Liver (tissue), 9 donors: ENCODE data around the gene DCBLD2. TPM values are rescaled to one million over a fixed set of nuclear protein-coding genes. Genes with fewer than 3 reads are reported as not detected.

Source experiments
- DNase-seq: peaks from one replicate; pipeline ENCODE4 v3.0.0-alpha.2; 2017; ENCODE audit warnings: low spot score
- H3K27ac ChIP-seq, 2 donors: one replicate each; pipeline ENCODE4 v1.7.0; 2013; ENCODE audit warnings: inconsistent platforms in 2 of 2, low read length in 2 of 2, control low read depth in 1 of 2, low read depth in 1 of 2, mild to moderate bottlenecking in 1 of 2
- H3K27me3 ChIP-seq, 4 donors: one replicate each; pipeline versions ENCODE4 v1.6.1 to v1.7.0; 2013; ENCODE audit warnings: low read length in 3 of 4, inconsistent platforms in 1 of 4, mild to moderate bottlenecking in 1 of 4, moderate library complexity in 1 of 4; ENCODE audit not compliant: control insufficient read depth in 4 of 4, insufficient read depth in 4 of 4
- H3K36me3 ChIP-seq, 4 donors: one replicate each; pipeline versions ENCODE4 v1.6.1 to v1.7.0; 2013; ENCODE audit warnings: low read length in 3 of 4, mild to moderate bottlenecking in 3 of 4, low read depth in 1 of 4, moderate library complexity in 1 of 4; ENCODE audit not compliant: control insufficient read depth in 4 of 4, insufficient read depth in 3 of 4
- H3K4me1 ChIP-seq, 4 donors: one replicate each; pipeline versions ENCODE4 v1.6.1 to v1.7.0; 2013; ENCODE audit warnings: low read length in 3 of 4, mild to moderate bottlenecking in 3 of 4, moderate library complexity in 1 of 4; ENCODE audit not compliant: control insufficient read depth in 4 of 4, insufficient read depth in 4 of 4
- H3K4me3 ChIP-seq, 3 donors: one replicate each; pipeline versions ENCODE4 v1.6.1 to v1.7.0; 2013; ENCODE audit warnings: low read length in 3 of 3, control low read depth in 1 of 3, low read depth in 1 of 3, mild to moderate bottlenecking in 1 of 3
- H3K9ac ChIP-seq, 2 donors: one replicate each; pipeline ENCODE4 v1.7.0; 2013; ENCODE audit warnings: low read length in 2 of 2, mild to moderate bottlenecking in 2 of 2, moderate library complexity in 2 of 2, control low read depth in 1 of 2, low read depth in 1 of 2
- H3K9me3 ChIP-seq, 4 donors: one replicate each; pipeline versions ENCODE4 v1.6.1 to v1.7.0; 2013; ENCODE audit warnings: low read length in 3 of 4; ENCODE audit not compliant: control insufficient read depth in 4 of 4
- EGR1 ChIP-seq, 2 donors: IDR thresholded peaks; 2 replicates each; pipeline ENCODE4 v1.6.1; 2016 to 2018; ENCODE audit warnings: antibody characterized with exemption in 2 of 2, low read depth in 2 of 2
- FOXA1 ChIP-seq: IDR thresholded peaks from 2 replicates; pipeline ENCODE4 v1.6.1; 2016; ENCODE audit warnings: antibody characterized with exemption
- GABPA ChIP-seq, 2 donors: IDR thresholded peaks in 1 of 2; conservative IDR thresholded peaks in 1 of 2; 2 replicates each; pipeline ENCODE4 v1.6.1; 2016; ENCODE audit warnings: antibody characterized with exemption in 2 of 2, mild to moderate bottlenecking in 1 of 2, moderate library complexity in 1 of 2
- HNF4A ChIP-seq, 2 donors: conservative IDR thresholded peaks; 2 replicates each; pipeline ENCODE4 v1.6.1; 2016; ENCODE audit warnings: antibody characterized with exemption in 2 of 2, mild to moderate bottlenecking in 2 of 2
- HNF4G ChIP-seq: IDR thresholded peaks from 2 replicates; pipeline ENCODE4 v1.6.1; 2016; ENCODE audit warnings: antibody characterized with exemption
- JUND ChIP-seq, 2 donors: IDR thresholded peaks; 2 replicates each; pipeline ENCODE4 v1.6.1; 2016; ENCODE audit warnings: antibody characterized with exemption in 2 of 2
- RAD21 ChIP-seq, 2 donors: IDR thresholded peaks; 2 replicates each; pipeline ENCODE4 v1.6.1; 2016; ENCODE audit warnings: antibody characterized with exemption in 2 of 2, mild to moderate bottlenecking in 2 of 2
- RXRA ChIP-seq, 2 donors: IDR thresholded peaks; 2 replicates each; pipeline ENCODE4 v1.6.1; 2017 to 2018; ENCODE audit warnings: antibody characterized with exemption in 2 of 2, mild to moderate bottlenecking in 1 of 2
- SP1 ChIP-seq: IDR thresholded peaks from 2 replicates; pipeline ENCODE4 v1.6.1; 2018; ENCODE audit warnings: antibody characterized with exemption, mild to moderate bottlenecking
- TAF1 ChIP-seq: conservative IDR thresholded peaks from 2 replicates; pipeline ENCODE4 v1.6.1; 2016; ENCODE audit warnings: antibody characterized with exemption, mild to moderate bottlenecking
- YY1 ChIP-seq: IDR thresholded peaks from 2 replicates; pipeline ENCODE4 v1.6.1; 2016; ENCODE audit warnings: antibody characterized with exemption, mild to moderate bottlenecking
- WGBS: extraction: QIAGEN DNeasy Blood & Tissue Kit; methylation state at CpG from one replicate; pipeline ENCODE4 v1.1.7; 2013; 5-methylcytosine and 5-hydroxymethylcytosine counted together
- polyA plus RNA-seq, 2 donors: library from polyadenylated mRNA; stranded (reverse) in 1 of 2; unstranded in 1 of 2; fragments of 200-250 nt in 1 of 2; fragments of >200 nt in 1 of 2; fragmentation: Nextera tagmentation in 1 of 2; extraction: Ambion mirVana in 1 of 2; gene quantifications; one replicate each; pipeline versions ENCODE4 v1.2.1 to v1.2.3, GENCODE V29; 2013 to 2015
- total RNA-seq, 2 donors: library from RNA; depleted of rRNA; stranded (reverse); fragments of >200 nt; gene quantifications; one replicate each; pipeline ENCODE4 v1.2.3, GENCODE V29; 2014
- TF ChIP-seq, protein P1 (sequence below): IDR thresholded peaks from 2 replicates; pipeline ENCODE4 v1.6.1; 2016; ENCODE audit warnings: antibody characterized with exemption
- TF ChIP-seq, protein P2 (sequence below): IDR thresholded peaks from 2 replicates; pipeline ENCODE4 v1.6.1; 2016; ENCODE audit warnings: antibody characterized with exemption, mild to moderate bottlenecking
- TF ChIP-seq, protein P3 (sequence below): IDR thresholded peaks from 2 replicates; pipeline ENCODE4 v1.6.1; 2016; ENCODE audit warnings: antibody characterized with exemption
- donor health status: healthy.
- donor health status: healthy.
- donor health status: healthy.
- donor health status: healthy.
- donor health status: healthy.

The DCBLD2 gene, protein sequence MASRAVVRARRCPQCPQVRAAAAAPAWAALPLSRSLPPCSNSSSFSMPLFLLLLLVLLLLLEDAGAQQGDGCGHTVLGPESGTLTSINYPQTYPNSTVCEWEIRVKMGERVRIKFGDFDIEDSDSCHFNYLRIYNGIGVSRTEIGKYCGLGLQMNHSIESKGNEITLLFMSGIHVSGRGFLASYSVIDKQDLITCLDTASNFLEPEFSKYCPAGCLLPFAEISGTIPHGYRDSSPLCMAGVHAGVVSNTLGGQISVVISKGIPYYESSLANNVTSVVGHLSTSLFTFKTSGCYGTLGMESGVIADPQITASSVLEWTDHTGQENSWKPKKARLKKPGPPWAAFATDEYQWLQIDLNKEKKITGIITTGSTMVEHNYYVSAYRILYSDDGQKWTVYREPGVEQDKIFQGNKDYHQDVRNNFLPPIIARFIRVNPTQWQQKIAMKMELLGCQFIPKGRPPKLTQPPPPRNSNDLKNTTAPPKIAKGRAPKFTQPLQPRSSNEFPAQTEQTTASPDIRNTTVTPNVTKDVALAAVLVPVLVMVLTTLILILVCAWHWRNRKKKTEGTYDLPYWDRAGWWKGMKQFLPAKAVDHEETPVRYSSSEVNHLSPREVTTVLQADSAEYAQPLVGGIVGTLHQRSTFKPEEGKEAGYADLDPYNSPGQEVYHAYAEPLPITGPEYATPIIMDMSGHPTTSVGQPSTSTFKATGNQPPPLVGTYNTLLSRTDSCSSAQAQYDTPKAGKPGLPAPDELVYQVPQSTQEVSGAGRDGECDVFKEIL
- total RNA-seq (10 to 100 TPM; 12.7 to 14.7 TPM), polyA plus RNA-seq (1 to 10 TPM; 4.7 to 5.5 TPM)

DNA sequence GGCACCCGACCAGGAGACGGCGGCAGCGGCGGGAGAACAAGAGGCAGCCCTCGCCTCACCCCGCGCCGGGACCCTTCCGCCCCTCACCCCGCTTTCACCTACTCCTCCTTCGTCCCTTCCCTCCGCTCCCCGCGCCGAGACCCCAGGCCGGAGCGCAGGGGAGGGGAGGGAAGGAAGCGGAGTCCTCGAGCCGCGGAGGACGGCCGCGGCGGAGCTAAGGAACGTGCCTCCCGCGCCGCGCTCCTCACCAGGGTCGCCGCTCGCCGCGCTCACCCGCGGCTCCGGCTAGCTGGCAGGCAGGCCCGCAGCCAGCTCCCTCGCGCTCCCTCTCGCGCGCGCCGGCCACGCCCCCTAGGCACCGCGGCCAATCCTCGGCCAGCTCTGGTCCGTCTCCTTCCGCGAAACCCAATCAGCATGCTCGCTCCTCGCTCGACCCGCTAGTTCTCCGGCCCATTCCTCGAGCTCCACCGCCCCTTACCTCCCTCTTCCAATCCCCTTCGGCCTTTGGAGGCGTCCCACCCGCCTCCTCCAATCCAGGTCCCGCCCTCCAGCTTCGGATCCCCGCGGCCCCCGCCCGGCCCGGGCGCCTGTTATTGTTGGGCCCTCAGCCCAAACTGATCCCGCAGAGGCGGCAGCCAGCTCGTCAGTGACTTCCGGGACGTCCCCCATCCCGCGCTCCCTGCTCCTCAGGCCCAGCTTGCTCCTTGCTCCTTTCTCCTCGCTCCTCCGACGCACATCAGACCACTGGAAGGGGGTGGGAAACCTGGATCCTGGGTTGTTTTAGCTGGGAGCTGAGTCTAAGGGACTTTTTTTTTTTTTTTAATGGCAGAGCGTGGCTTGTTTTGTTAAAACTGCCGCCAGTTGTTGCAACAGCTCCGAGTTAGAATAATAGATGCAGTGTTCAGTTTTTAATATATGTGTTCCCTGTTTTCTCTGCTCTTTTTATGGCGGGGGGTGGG lies at the start of gene DCBLD2:
Gene DCBLD2 (minus strand): TSS at position 304 of the 959 bp plus-strand sequence. CDS start 369 bp downstream, outside the sequence.
- H3K4me1 ChIP-seq = peaks cover 5 to 19% (median 9%) of the 10 kb centered on the region in 4 donors
- TF ChIP-seq YY1 = peak; percentile 79
- TF ChIP-seq GABPA (IDR thresholded peaks at IDR 0.05 in 1 of 2, conservative IDR thresholded peaks at IDR 0.05 in 1 of 2) = peak in 1 of 2 donors; percentile 71
- peak; percentile 93 for TF ChIP-seq SP1
- TF ChIP-seq, protein P1, sequence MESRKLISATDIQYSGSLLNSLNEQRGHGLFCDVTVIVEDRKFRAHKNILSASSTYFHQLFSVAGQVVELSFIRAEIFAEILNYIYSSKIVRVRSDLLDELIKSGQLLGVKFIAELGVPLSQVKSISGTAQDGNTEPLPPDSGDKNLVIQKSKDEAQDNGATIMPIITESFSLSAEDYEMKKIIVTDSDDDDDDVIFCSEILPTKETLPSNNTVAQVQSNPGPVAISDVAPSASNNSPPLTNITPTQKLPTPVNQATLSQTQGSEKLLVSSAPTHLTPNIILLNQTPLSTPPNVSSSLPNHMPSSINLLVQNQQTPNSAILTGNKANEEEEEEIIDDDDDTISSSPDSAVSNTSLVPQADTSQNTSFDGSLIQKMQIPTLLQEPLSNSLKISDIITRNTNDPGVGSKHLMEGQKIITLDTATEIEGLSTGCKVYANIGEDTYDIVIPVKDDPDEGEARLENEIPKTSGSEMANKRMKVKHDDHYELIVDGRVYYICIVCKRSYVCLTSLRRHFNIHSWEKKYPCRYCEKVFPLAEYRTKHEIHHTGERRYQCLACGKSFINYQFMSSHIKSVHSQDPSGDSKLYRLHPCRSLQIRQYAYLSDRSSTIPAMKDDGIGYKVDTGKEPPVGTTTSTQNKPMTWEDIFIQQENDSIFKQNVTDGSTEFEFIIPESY = no peak
- peak; percentile 13 to 26 for TF ChIP-seq HNF4A (conservative IDR thresholded peaks at IDR 0.05)
- TF ChIP-seq, protein P2, sequence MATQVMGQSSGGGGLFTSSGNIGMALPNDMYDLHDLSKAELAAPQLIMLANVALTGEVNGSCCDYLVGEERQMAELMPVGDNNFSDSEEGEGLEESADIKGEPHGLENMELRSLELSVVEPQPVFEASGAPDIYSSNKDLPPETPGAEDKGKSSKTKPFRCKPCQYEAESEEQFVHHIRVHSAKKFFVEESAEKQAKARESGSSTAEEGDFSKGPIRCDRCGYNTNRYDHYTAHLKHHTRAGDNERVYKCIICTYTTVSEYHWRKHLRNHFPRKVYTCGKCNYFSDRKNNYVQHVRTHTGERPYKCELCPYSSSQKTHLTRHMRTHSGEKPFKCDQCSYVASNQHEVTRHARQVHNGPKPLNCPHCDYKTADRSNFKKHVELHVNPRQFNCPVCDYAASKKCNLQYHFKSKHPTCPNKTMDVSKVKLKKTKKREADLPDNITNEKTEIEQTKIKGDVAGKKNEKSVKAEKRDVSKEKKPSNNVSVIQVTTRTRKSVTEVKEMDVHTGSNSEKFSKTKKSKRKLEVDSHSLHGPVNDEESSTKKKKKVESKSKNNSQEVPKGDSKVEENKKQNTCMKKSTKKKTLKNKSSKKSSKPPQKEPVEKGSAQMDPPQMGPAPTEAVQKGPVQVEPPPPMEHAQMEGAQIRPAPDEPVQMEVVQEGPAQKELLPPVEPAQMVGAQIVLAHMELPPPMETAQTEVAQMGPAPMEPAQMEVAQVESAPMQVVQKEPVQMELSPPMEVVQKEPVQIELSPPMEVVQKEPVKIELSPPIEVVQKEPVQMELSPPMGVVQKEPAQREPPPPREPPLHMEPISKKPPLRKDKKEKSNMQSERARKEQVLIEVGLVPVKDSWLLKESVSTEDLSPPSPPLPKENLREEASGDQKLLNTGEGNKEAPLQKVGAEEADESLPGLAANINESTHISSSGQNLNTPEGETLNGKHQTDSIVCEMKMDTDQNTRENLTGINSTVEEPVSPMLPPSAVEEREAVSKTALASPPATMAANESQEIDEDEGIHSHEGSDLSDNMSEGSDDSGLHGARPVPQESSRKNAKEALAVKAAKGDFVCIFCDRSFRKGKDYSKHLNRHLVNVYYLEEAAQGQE = peak; percentile 75
- TF ChIP-seq RXRA (IDR thresholded peaks at IDR 0.05) = peak in 1 of 2 donors; percentile 28
- TF ChIP-seq, protein P3, sequence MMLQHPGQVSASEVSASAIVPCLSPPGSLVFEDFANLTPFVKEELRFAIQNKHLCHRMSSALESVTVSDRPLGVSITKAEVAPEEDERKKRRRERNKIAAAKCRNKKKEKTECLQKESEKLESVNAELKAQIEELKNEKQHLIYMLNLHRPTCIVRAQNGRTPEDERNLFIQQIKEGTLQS = no peak
- peak; percentile 20 to 33 for TF ChIP-seq RAD21 (IDR thresholded peaks at IDR 0.05)
- peak; percentile 5 for TF ChIP-seq FOXA1
- peak; percentile 92 for TF ChIP-seq TAF1
- TF ChIP-seq EGR1 (IDR thresholded peaks at IDR 0.05; ENCODE audit: low read depth in 2 of 2) = peak in 1 of 2 donors; percentile 23
- TF ChIP-seq JUND (IDR thresholded peaks at IDR 0.05) = no peak
- TF ChIP-seq HNF4G = no peak
- peak within 1 kb of the TSS; percentile 80 to 97 (median 88) for H3K4me3 ChIP-seq
- no peaks in the 10 kb centered on the region for H3K27me3 ChIP-seq
- no peaks in the 10 kb centered on the region for H3K9me3 ChIP-seq
- peak; percentile 95 for DNase-seq
- H3K9ac ChIP-seq = peak within 1 kb of the TSS; percentile 70 to 76
- H3K27ac ChIP-seq = peak within 1 kb of the TSS; percentile 87 to 90
- H3K36me3 ChIP-seq = no peaks in the 10 kb centered on the region
- WGBS = under 1% methylated on average over 86 of the region's 86 CpGs
